GM21367 (cell line): ENCODE data around the gene TMEM18.
A peak's percentile ranks its signal among the peaks of the same experiment; 100 is the strongest.

ENCODE experiments used
- ATAC-seq: cut with Tn5 transposase; IDR thresholded peaks from one replicate; pipeline ENCODE4 v1.9.1; 2021; ENCODE audit not compliant: unreplicated experiment

Gene TMEM18

DNA sequence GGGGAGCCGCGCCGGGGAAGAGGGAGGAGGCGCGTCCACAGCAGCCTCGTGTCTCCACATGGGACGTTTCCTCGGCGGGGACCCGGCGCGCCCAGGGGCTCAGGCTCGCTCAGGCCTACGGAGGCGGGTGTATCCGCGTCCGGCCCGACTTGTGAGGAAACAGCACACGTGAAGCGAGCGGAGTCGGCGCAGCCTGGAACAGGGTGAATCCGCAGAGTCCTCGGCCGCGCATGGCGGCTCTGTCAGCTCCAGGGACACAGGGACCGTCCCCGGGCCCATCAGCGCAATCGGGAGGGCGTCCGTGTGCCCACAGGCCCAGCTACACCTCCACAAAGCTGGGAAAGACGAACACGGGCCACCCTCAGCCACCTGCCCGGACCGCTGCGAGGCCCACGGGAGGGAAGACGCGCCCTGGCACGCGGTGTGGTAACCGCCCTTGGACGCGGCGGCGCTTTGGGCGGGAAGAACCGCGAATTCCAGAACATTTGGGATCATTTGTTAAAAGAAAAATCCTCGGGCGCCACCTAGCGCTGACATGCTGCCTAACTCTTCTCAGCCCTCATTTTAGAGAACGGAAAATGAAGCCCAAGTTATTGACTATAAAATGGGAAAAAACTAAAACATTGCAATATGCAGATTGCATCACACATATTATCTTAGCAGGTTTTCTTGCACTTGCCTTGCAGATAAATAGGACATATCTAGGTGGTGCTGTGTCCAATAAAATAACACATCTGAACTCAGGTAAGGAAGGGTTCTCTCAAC, 40.4 kb downstream of the TMEM18 start:
- peak; percentile 42 for ATAC-seq

DNA sequence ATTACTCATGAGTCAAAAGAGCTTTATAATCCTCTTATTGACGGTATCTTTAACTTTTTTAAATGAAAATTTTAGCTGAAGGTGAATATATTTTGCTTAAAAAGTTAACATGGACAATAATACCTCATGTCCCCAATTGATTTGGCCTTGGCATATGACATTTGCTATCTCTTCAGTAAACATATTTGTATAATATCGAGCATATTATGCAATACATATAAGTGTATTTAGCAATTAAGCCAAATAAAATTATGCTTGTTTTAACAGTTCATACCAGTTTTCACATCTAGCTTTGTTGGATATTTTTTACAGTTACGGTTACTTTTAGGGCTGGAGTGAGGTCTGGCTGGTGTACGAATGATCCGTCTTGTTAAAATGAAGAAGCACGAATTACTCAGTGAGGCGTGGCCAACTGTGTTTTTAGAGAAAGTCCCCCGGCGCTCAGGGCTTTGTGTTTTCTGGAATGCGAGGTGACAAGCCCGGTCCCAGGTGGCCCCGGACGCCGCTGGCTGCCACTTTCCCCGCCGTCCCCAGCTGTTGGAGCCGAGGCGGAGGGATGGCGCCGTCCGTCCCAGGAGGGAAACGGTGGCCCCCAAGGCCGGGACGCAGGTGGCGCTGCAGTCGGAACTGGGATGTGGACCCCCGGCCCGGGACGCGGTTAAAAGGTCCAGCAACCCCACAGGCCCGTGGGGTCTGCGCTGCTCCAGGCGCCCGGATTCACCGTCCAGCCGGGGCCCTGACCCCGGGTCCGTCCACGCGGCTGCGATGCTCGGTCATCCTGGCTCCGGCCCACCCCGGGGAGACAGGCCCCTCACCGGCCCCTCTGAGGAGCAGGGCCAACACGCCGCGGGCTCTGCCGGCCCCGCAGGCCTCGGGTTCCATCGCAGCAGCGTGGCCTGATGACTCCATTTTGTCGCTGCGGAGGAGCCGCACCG, 41.3 kb downstream of the TMEM18 start:
- no peak for ATAC-seq

DNA sequence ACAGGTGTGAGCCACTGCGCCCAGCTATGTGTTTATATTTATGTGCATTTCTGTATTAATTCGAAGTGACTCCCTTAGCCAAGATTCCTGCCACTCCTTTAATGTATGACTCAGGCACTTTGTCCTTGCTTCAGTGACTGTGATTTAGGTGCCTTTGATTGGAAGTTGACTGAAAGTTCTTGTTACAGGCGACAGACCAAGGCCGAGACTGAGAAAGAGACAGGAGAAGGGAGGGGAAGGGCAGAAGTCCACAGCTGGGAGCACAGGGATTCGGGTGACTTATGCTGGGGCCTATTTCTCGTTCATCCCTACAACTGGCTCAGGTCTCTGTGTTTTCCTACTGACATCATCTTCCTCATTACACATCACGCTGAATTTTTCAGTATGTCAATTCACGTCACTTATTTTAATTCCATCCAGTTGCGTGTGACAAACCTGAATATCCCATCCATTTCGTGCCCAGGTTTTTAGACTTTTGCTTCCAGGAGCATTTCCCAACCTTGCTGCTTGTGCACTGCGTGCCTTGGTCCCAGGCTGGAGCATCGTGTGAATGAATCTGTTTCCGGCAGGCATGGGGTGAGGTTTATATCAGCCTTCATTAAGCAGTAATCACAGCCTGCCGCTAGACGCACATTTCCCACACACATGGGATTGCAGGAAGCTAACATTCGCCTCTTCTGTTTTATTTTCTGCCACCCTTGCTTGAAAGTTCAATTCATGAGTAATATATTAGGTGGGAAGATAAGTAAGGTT, 42.4 kb downstream of the TMEM18 start:
- no peak for ATAC-seq

DNA sequence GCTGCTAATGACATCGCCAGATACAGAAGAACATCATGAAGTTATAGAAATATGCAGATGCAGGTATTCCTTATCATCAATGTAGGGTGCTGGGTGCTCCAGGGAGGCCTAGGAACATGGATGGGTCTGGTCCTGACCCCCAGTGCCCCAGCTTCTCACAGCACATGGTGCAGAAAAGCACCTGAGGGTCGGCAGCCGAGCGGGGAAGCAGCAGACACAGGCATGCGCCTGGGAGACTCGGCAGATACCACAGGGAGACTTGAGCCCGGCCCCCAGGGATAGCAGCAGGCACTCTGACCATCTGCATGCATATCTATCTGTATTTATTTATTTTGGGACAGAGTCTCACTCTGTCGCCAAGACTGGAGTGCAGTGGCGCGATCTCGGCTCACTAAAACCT, 43.2 kb downstream of the TMEM18 start:
- no peak for ATAC-seq

DNA sequence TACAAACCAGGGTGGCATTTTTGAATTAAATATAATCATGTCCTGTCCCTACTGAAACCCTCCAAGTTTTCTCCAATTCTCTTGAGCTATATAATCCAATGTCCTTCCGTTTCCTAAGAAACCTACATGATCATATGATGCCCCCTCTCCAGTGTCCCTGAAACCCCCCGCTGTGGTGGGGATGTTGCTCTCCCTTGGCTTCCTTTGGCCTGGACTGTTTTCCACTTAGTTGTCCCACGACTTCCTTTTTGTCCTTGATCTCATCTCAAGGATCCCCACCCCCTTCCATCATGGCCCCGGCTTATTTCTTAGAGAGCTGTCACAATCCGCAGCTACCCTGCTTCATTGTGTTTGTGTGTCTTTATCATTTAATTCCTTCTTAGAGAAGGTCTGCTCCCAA, 43.8 kb downstream of the TMEM18 start:
- no peak for ATAC-seq

DNA sequence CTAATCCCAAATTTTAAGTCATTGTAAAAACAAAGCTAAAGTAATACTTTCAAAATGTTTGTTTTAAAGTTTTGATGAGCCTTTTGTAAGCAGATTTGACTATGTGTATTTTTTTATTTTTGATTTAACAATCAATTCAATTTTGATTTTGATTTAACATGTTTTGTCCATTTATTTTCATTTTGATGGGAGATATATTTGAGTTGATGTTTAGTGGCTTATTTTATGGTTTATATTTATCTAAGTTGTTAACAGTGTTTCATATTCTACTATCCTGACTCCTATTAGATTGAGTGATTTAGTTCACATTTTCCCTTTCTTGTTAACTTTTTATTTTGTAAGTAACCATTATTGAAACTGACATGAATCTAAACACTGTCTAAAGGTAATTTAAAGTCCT, 44.7 kb downstream of the TMEM18 start:
- no peak for ATAC-seq

DNA sequence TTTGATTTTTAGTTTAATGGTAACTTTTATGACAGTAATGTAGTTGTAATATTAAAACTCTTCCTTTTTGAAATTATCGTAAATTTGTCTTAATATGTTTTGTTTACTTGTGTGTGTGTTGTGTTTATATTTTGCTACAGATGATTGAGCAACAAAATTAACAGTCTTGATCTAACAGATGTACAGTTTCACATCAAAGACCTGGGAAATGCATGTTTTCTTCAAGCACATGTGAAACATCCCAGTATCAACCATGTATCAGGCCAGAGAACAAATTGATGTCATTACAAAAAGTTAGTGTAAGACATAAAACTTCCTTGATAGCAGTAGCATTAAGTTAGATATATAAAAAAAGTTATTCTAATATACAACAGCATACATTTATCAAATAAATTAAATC, 45.5 kb downstream of the TMEM18 start:
- ATAC-seq = no peak

DNA sequence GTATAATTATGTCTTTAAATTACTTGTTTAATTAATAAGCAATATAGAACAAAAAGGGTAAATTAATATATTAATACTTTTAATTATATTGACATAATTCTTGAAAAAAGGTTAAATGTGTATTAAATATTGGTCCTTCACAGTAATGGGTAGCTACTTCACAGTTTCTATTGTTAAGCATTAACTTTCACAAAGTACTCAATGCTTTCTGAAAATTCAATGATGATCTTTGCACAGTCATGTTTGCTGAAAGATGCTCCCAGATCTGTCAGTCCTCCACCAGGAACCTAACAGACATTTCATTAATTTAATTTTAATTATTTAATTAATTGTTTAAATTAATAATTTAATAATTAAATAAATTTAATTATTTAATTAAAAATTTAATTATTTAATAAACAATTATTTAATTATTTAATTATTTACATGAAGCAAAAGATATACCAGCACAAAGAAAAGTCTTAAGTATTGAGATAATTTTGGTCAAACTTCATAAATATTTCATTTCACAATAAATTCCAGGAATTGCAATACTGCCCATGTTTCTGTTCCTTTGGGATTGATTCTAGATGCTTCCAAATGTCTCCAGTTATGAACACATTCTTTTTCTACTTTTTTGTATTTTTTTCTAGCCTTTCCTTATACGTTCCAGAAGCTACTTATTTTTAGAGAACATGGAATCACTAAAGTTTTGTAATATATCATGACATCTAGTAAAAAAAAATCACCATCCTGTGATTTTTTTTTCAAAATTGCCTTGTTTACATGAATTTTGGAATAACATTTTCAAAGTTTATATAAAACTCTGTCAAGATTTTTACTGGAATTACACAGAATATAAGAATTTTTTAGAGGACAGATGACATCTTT, 46.5 kb downstream of the TMEM18 start:
- no peak for ATAC-seq

DNA sequence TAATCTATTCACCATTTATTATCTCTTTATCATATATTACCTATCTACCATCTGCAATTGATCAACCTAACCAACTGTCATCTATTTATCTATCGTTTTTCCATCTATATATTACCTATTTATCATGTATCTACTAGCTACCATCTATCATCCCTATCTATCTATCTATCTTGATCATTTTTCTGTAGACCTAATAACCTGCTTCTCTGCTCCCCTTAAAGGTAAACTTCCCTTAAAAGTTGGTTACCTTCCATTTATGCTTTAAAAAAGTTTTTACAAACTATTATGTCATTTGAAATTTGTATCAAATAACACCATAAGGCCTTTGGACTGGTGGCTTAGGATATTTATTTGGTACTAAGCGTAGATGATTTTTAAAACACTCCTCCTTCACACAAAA, 47.2 kb downstream of the TMEM18 start:
- ATAC-seq = no peak

DNA sequence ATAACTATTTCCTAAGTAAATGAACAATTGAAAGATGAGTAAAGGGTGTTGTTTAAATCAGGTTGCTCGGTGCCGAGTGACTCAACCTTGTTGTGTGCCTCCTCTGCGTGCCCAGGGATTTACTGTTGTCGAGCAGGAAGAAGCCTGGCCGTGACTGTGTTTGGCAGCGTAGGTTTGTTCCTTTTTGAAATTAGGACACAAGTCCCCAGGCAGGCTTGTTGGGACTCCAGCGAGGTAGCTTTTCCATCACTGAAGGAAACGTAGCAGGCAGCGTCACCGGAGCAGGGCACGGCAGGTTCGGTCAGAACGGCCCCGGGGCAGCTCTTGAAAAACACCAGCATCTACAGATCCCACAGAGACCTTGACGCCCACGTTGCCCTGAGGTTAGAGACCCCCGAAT, 48.6 kb downstream of the TMEM18 start:
- ATAC-seq = no peak

DNA sequence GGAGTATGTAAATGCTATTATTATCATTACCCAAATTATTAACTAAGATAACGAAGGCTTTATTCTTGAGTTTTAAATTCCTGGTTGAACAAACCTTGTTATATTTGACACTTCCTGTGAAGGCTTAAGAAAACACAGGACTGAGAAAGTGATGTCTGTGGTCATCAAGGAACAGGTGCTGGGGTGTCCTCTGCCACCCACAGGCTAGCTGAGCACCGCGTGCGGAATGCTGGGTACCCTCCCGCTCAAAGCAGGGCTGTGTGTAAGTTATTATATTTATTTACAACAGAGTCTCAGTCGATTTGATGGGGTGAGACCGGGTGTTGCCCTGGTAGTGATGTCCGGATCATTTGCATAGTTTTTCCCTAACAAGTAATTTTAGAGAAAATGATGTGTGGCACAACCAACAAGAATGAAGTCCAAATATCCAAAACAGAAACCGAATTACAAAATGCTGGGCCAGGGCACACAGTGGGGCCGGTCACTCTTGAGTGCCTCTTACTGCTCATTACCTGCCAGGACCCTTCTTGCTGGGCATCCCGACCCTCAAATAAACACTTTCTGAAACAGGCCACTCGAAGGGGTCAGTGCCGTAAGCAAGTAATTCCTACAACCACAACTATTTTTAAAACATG, 49.2 kb downstream of the TMEM18 start:
- no peak for ATAC-seq

DNA sequence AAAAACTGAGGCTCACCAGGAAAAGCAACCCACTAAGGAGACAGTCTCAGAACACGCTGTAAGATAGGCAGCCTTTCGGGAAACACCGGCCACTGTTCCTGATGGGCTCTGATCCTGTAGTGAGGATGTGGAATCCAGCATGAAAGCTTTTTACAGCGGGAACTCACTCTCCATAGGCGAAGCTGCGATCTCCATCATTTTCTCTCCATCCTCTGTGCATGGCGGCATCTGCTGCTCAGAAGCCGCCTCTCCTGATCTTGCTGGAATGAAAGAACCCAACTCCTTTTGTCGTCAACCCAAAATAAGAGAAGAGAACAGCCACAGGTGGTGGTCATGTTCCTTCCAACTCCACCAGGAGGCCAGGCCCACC, 49.9 kb downstream of the TMEM18 start:
- ATAC-seq = no peak

DNA sequence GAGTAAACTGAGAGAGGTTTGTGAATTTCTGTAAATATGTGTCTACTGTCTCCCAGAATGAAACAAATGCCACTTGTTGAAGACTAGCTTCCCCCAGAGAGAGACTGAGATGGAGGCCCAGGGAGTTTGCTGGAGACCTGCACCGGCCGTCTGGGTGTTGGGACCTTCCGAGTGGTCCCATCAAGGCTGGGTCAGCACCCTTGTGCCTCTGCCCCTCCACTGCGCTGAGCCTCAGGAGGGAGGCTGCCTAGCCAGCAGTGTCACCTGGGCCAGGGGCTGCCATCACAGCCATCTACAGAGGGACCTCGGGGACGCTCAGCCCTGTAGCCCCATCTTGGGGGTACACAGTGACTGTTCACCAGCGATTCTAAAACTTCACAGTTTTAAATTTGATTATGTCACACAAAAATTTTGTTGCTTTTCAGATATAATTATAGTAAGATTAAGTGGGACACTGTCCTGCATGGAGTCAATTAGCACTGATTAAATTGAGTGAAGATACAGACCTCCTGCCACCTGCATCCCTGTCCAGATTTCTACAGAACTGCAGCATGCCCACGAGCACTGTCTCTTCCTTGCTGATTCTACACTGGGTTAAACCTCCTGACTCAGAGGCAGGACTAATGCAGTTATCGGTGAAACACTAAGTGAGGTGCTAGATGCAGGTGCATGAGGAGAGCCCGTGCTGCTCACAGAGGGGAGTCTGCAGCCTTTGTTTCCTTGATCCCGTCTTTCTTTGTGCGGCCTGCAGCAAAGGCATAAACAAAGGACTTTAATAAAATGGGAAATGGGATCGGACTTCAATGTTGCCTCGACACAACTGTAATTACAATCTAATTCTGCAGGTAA, 50.5 kb downstream of the TMEM18 start:
- no peak for ATAC-seq

DNA sequence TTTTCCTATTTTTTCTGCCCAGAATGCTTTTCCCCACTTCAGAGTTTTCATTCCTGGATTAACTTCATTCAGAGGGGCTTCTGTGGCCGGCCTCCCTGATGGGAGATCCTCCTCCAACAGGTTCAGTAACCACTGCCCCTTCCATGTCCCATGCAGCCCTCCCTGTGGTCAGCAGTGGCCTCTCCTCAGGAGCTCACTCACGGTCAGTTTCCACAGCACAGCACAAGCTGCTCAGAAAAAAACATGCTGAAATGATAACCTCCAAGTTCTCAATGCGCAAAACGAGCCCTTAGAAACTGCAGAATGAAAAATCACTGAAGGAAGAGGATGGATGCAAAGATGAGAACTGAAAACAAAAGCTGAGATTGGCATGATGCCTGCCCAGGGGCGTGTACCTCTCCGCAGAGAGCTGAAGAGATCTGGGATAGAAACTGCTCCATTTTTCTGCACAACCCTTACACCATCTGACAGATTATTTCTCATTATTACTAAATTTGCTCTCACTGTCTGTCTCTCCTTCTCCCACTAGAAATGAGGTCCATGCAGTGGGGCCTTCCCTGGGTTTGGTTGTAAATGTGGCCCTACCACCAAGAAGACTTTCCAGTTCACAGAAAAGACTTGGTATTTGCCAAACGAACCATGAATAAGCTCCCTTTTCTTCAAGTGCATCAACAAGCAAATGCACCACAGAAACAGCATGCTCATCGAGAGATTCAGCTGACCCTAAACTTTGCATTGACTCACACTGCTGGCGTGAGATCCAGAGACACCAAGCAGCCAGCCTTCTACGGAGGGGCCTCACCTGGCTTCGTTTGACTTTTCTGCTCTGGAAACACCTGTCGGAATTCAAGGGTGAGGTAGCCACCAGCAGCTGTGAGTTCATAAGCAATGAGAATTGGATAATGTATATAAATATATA, 51.5 kb downstream of the TMEM18 start:
- ATAC-seq = no peak

DNA sequence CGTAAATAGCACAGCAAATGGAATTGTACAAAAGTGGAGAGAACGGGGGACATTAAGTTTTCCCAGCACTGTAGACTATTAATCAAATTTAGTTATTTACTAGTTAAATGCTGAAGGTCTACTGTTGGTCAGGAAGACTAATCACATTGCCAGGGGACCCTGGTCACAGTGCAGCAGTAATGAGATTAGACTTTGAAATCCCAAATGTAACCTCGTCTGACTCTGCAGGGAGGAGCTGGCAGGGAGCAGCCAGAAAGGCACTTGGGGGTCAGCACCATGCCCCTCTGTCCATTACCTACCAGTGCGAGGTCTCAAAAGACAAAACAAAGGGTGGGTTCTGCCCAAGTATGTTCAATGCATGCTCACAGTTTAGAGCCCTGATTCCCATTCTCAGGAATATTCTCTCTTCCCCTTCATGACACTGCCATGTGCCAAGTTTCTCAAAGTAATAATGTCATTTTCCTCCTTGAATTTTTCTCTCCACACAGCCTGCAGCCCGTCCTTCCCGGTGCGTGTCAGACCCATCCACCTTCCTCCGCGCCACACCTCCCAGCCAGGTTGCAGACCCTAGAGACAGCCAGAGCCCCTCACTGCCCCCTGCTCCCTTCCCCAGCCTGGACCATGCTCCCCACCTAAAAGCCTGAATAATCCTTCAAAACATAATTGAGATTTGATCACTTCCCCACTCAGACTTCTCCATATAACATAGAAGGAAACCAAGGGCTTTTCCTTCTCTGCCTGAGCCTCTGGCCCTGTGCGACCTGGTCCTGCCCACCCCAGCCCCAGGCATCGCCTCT, 52.5 kb downstream of the TMEM18 start:
- no peak for ATAC-seq

DNA sequence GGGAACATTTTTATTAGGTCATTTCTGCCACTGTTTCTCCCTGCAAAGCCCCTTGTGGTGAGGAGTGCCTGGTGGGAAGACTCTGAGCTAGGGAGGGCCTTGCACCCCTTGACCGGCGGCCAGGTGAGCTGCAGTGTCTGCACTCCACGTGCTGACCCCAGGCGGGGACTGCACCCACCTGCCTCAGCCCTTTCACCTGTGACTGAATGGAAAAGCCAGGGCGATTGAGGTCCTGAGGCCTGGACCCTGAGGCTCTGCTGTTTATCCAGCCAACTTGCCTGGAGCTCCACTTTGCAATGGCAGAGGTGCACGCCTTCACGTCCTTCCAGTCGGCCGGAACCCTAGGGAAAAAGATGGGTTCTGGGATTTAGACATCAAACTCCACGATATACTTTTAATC, 53.1 kb downstream of the TMEM18 start:
- no peak for ATAC-seq

DNA sequence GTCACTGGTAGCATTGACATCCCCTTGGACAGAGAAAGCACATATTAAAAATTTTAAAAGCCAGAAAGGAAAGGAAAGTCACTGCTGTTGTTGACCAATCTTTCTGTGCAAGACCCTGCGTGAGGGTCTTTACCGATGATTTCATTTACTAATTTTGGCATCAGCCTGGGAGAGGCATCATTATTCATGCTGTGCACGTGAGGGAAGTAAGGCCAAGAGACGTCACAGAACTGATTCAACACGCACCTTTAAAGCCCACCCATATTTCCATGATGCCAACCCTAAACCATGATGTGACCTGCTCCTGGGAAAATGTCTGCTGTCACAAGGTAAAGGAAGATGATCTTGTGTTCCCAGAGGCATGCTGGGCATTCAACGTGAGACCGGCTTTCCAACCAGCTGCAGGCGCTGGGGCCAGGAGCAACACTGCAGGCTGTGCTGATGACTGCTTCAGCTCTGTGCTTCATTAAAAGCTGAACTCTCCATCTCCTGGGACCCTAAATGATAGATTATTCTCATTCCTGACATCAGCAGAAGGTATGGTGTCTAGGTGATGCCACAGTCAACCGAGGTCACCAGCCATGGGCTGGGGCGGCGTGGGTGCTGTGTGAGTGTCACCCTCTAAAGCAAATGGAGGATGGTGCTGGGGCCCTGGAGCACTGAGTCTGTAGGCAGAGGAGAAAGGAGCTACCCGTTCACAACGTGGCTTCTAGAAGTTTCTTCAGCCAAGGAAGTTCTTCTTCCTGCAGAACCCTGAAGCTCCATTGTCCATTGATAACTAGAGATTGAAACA, 53.9 kb downstream of the TMEM18 start:
- no peak for ATAC-seq
